ENCODE measurements around the gene PNMT. TPM values are rescaled to one million over a fixed set of nuclear protein-coding genes. Genes with fewer than 3 reads are reported as not detected.

The PNMT gene
- total and polyA plus RNA-seq, 2 of the 13 experiments (the other 11 are each of a cell fraction or from before 2014, with no cell fraction given) = 0.25 TPM; not detected in 1

GRCh38 chr17:39621523-39622379 lies 46.5 kb upstream of the PNMT start (continued):
- peak; percentile 89 for TF ChIP-seq ZFP91 (CRISPR knock-in tag; IDR thresholded peaks at IDR 0.05; ENCODE audit: borderline replicate concordance)
- peak; percentile 100 for TF ChIP-seq XRCC5 (optimal IDR thresholded peaks at IDR 0.05; ENCODE audit: low read length)
- no peak for TF ChIP-seq CAMTA2 (CRISPR knock-in tag; IDR thresholded peaks at IDR 0.05; ENCODE audit: borderline replicate concordance)
- TF ChIP-seq PAWR (CRISPR knock-in tag; IDR thresholded peaks at IDR 0.05; ENCODE audit: borderline replicate concordance) = no peak
- TF ChIP-seq SOX13 (IDR thresholded peaks at IDR 0.05) = no peak
- TF ChIP-seq SOX13 (CRISPR knock-in tag; conservative IDR thresholded peaks at IDR 0.05 in 1 of 2, IDR thresholded peaks at IDR 0.05 in 1 of 2) = peak in 1 of 2 experiments; percentile 27; a peak in 1 of 4 replicates
- TF ChIP-seq CENPX (CRISPR knock-in tag; IDR thresholded peaks at IDR 0.05) = no peak
- TF ChIP-seq, protein P1, sequence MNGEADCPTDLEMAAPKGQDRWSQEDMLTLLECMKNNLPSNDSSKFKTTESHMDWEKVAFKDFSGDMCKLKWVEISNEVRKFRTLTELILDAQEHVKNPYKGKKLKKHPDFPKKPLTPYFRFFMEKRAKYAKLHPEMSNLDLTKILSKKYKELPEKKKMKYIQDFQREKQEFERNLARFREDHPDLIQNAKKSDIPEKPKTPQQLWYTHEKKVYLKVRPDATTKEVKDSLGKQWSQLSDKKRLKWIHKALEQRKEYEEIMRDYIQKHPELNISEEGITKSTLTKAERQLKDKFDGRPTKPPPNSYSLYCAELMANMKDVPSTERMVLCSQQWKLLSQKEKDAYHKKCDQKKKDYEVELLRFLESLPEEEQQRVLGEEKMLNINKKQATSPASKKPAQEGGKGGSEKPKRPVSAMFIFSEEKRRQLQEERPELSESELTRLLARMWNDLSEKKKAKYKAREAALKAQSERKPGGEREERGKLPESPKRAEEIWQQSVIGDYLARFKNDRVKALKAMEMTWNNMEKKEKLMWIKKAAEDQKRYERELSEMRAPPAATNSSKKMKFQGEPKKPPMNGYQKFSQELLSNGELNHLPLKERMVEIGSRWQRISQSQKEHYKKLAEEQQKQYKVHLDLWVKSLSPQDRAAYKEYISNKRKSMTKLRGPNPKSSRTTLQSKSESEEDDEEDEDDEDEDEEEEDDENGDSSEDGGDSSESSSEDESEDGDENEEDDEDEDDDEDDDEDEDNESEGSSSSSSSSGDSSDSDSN (CRISPR knock-in tag; IDR thresholded peaks at IDR 0.05) = peak; percentile 56
- TF ChIP-seq HCFC1 (IDR thresholded peaks at IDR 0.05; ENCODE audit: low read depth, low read length) = no peak
- no peak for TF ChIP-seq CREB1 (IDR thresholded peaks at IDR 0.05)
- TF ChIP-seq CREB1 (CRISPR knock-in tag; IDR thresholded peaks at IDR 0.05) = no peak
- no peak for TF ChIP-seq ZNF34 (CRISPR knock-in tag; IDR thresholded peaks at IDR 0.05; ENCODE audit: borderline replicate concordance)
- no peak for TF ChIP-seq ZNF672 (CRISPR knock-in tag; IDR thresholded peaks at IDR 0.05)
- TF ChIP-seq EZH2 (conservative IDR thresholded peaks at IDR 0.05; ENCODE audit: low read depth, low read length) = 0 out of 2 replicates have a peak, but pooled peaks have one; percentile 48
- no peak for TF ChIP-seq RFX1 (IDR thresholded peaks at IDR 0.05)
- 0 out of 2 replicates have a peak, but pooled peaks have one; percentile 76 for TF ChIP-seq SP140L (CRISPR knock-in tag; IDR thresholded peaks at IDR 0.05; ENCODE audit: borderline replicate concordance)
- TF ChIP-seq ZMAT3 (CRISPR knock-in tag; conservative IDR thresholded peaks at IDR 0.05) = peak; percentile 66; the same call in 1 of the 2 replicates
- TF ChIP-seq ZNF282 (IDR thresholded peaks at IDR 0.05; ENCODE audit: partially characterized antibody) = no peak
- peak; percentile 38; the same call in 1 of the 2 replicates for TF ChIP-seq KAT7 (CRISPR knock-in tag; IDR thresholded peaks at IDR 0.05; ENCODE audit: borderline replicate concordance)
- TF ChIP-seq PTBP1 (IDR thresholded peaks at IDR 0.05; ENCODE audit: low read depth, low read length, poor library complexity, severe bottlenecking) = no peak
- TF ChIP-seq ZNF639 (CRISPR knock-in tag; conservative IDR thresholded peaks at IDR 0.05) = 0 out of 2 replicates have a peak, but pooled peaks have one; percentile 55
- TF ChIP-seq ZNF552 (CRISPR knock-in tag; IDR thresholded peaks at IDR 0.05; ENCODE audit: borderline replicate concordance) = no peak
- peak; percentile 63; the same call in 1 of the 2 replicates for TF ChIP-seq ZNF614 (CRISPR knock-in tag; IDR thresholded peaks at IDR 0.05; ENCODE audit: borderline replicate concordance)
- TF ChIP-seq MYC (CRISPR knock-in tag; IDR thresholded peaks at IDR 0.05; ENCODE audit: borderline replicate concordance) = peak; percentile 50; the same call in 1 of the 2 replicates
- TF ChIP-seq ATF3 (CRISPR knock-in tag; IDR thresholded peaks at IDR 0.05) = peak; percentile 64
